Pons (tissue), 1 donor: ENCODE results near the gene DMXL1.

Source experiments
- DNase-seq: peaks from one replicate; pipeline ENCODE4 v3.0.0-alpha.2; 2016; ENCODE audit warnings: low spot score

DMXL1 gene, protein sequence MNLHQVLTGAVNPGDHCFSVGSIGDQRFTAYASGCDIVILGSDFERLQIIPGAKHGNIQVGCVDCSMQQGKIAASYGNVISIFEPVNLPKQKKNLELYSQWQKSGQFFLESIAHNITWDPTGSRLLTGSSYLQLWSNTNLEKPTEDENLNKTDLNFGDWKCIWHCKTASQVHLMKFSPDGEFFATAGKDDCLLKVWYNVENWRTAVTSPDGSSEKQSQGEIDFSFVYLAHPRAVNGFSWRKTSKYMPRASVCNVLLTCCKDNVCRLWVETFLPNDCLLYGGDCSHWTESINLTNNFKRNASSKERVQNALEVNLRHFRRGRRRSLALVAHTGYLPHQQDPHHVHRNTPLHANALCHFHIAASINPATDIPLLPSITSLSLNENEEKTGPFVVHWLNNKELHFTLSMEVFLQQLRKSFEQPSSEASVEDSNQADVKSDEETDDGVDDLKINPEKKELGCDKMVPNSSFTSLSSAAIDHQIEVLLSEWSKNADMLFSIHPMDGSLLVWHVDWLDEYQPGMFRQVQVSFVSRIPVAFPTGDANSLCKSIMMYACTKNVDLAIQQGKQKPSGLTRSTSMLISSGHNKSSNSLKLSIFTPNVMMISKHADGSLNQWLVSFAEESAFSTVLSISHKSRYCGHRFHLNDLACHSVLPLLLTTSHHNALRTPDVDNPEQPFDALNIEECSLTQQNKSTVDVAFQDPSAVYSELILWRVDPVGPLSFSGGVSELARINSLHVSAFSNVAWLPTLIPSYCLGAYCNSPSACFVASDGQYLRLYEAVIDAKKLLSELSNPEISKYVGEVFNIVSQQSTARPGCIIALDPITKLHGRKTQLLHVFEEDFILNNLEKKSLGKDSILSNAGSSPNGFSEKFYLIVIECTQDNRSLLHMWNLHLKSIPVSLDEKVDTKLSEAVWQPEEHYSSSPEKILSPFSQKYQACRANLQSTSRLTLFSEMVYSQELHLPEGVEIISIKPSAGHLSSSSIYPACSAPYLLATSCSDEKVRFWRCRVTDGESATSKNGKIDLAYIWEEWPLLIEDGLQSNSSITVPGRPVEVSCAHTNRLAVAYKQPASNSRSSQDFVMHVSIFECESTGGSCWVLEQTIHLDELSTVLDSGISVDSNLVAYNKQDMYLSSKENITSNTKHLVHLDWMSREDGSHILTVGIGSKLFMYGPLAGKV (N-terminal part only)

GRCh38 chr5:119070828-119071560, at the start of gene DMXL1:
Gene DMXL1, plus strand, starts transcription at chr5:119071087. Its CDS starts 483 bp downstream, at chr5:119071570.
- peak; percentile 99 for DNase-seq

GRCh38 chr5:119021149-119021732, 49.6 kb upstream of the DMXL1 start:
- no peak for DNase-seq

DNA sequence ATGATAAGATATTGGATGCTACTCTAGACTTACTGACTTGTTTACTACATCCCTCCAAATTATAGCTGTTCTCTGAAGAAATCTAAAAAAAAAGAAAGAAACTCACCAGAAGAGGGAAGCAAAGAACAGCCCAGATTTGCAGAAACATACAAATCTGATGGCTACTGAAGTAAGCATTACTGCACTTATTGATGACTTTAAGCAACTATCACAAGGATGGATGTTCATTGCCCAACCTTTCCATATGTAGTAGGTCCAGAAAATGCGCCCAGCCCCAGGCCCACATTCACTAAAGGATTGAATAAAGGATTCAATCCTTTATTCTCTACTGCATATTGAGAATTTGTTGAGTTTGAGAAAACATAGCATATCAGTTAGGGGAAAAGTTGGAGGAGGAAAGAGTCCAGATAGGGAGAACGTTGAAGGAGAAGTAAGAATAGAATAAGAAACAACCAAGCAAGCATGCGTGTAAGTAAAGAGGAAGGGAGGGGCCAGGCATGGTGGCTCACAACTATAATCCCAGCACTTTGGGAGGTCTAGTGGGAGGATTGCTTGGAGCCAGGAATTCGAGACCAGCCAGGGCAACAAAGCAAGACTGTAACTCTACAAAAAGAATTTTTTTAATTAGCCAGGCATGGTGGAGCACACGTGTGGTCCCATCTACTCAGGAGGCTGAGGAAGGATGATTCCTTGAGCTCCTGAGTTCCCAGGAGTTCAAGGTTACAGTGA, 48.7 kb upstream of the DMXL1 start:
- peak; percentile 75 for DNase-seq

DNA sequence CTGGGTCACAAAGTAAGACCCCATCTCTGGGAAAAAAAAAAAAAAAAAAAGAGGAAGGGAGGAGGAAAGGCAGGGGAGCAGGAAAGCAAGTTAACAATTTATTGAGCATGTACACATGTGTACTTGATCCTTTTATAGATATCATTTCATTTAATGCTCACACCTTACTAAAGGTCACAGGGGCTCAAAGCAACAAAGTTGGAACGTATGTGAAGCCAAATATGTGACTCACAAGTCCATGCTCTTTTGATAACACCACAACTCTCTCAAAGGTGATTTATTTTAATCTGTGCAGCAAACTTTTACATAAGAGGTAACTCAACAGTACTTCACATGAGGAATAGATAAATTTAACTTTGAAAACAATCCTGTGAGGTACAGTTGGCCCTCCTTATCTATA, 48.1 kb upstream of the DMXL1 start:
- DNase-seq: no peak

GRCh38 chr5:119028575-119028974, 42.3 kb upstream of the DMXL1 start:
- DNase-seq: no peak

- DNase-seq: no peak
Observed at GRCh38 chr5:119031011-119031886, 39.6 kb upstream of the DMXL1 start.

- no peak for DNase-seq
Observed at GRCh38 chr5:119031905-119032304, 39.0 kb upstream of the DMXL1 start.

DNA sequence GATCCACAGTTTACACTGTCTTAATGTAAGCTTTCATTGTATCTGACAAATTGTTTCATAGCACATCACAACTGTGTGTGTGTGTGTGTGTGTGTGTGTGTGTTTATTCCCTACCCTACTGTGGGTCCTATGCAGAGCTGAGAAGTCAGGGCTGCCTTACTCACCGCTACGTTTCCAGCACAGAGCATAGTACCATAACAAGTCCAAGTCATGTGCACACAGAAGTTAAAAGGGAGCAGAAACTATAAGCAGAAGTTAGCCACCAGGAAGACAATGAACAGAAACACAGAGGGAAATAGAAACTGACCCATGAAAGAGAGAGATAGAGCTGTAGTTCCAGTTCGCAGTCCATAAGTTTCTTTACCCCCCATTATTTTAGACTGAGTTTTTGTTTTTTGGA, 38.2 kb upstream of the DMXL1 start:
- peak; percentile 33 for DNase-seq

DNA sequence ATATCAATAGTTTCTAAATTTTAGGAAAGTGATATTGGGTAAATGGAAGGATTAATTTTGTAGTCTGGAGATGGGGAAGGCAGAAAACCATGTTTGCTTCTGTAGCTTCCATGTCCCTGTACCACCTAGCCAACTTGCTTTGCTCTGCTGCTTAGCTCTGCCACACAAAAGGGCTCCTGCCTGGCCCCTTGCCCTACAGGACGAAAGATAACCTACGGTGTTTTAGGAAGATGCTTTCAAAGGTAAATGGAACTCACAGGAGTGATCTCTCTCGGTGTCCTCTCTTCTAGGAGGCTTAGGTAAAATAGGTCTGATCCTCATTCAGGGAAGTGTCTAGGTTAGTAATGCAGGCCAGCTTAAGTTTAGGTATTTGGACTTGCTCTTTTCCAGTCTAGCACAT, 37.8 kb upstream of the DMXL1 start:
- DNase-seq: no peak

- no peak for DNase-seq
Observed at GRCh38 chr5:119036101-119036762, 34.7 kb upstream of the DMXL1 start.

GRCh38 chr5:119037496-119038215, 33.2 kb upstream of the DMXL1 start:
- DNase-seq: no peak

DNA sequence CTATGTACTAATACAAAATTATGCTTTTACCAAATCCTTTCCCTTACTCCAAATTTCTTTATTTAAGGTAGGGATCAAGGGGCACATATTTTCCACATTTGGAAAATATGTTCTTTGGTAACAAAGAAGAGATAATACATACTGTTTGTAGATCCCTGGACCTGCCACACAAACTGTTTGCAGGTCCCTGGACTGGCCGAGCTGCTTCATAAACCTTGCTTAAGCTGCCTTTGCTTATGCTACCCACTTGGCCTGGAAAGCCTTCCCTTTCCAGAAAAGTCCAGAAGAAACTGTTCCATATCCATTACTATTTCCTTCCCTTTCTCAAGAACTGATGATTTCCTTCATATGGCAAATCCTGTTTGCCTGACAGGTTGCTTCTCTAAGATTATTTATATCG, 22.6 kb upstream of the DMXL1 start:
- no peak for DNase-seq

GRCh38 chr5:119049824-119050449, 20.9 kb upstream of the DMXL1 start:
- no peak for DNase-seq

DNA sequence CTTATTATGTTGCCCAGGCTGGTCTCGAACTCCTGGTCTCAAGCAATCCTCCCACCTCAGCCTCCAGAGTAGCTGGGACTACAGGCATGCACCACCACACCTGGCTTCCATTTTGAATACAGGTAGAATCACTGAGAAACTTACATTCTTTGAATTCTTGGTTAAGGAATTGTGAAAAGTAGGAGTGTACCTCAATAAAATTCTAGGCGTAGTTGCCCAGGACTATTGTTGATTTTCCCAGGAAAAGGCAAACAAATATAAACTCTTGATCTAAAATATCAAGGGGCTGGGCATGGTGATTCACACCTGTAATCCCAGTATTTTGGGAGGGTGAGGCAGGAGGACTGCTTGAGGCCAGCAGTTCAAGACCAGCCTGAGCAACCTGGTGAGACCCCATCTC, 16.8 kb upstream of the DMXL1 start:
- no peak for DNase-seq

- no peak for DNase-seq
Observed at GRCh38 chr5:119055294-119055693, 15.6 kb upstream of the DMXL1 start.

DNA sequence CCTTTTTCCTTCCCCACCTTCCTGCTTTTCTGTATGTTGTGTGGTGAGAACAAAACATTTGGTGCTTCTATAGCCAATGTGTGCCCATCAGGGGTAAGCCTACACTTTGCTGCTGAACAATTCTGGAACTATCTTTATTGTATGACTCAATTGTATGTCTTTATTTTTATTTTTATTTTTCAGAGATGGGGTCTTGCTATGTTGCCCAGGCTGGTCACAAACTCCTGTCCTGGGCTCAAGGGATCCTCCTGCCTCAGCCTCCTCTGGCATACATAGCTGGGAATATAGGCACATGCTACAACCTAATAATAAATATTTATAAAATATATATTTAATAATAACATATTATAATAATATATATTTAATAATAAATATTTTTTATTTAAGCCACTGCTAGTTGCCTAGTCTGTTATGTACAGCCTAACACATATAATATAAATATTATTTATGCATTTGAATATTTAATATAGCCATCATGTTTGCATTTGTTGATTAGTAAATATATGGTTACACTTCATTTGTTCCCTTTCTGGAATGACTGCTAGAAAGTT, 11.8 kb upstream of the DMXL1 start:
- DNase-seq: no peak

DNA sequence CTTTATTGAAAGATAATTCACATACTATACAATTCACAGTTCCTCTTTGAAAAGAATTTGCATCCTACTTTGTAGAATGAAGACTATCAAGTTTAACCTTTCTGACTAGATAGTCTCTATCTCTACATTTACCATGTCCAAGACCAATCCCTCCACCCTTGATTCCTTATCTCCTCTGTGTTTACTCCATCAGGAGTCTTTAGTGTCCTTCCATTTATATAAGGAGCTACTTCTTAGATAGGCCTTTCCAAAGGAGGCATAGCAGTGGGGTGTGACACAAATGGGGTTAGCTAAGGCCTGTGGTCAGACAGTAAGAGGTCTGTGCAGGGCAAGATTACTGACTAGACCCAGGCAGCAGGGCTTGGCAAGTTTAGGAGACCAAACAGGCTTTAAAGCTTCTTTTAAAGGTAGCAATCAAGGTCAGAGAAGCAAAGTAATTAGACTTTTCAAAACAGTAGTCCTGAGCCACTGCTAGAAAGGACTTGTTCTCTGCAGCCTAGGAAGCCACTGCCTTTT, 11.1 kb upstream of the DMXL1 start:
- DNase-seq: no peak
